HepG2 (cell line): Measurements from ENCODE around the gene IL1RAPL2. TPM values are rescaled to one million over a fixed set of nuclear protein-coding genes. Genes with fewer than 3 reads are reported as not detected.

Experiments used
- ATAC-seq: fragments of 200-7000 bp; cut with Tn5 transposase; 3 replicates; pipeline ENCODE4 v1.9.1; 2020; ENCODE audit warnings: mild to moderate bottlenecking, moderate library complexity
- BruUV-seq: library from RNA; stranded (reverse); fragments of 400-500 nt; replicated peaks from 2 replicates; lab custom pipeline; 2021; lab: Mats Ljungman, UMichigan
- CTCF ChIA-PET: fragments of 300-600 bp; formaldehyde crosslinking; extraction: SDS; loops from one replicate; lab custom pipeline; 2021; ENCODE audit warnings: low total read pairs, inconsistent platforms, low intra/inter-chr PET ratio; lab: Yijun Ruan, JAX
- POLR2A ChIA-PET: fragments of 350-600 bp; sonication (Branson Sonifier 250); formaldehyde crosslinking; loops from one replicate; lab custom pipeline; 2020; ENCODE audit warnings: antibody characterized with exemption, inconsistent platforms; lab: Yijun Ruan, JAX
- DNase-seq: peaks from one replicate; pipeline ENCODE4 v3.0.0-alpha.2; 2015; ENCODE audit warnings: low spot score
- FAIRE-seq: peaks from 3 replicates; lab custom pipeline; 2011; peaks lifted over from hg19 to GRCh38; lab: Jason Lieb, UNC
- H2AFZ ChIP-seq: one replicate; pipeline ENCODE4 v1.6.1; 2011; ENCODE audit warnings: low read length, inconsistent platforms
- H3K27ac ChIP-seq: fragments of 300-600 bp; 3 replicates; pipeline ENCODE4 v1.8.0; 2011; ENCODE audit warnings: mixed run types, mild to moderate bottlenecking, mixed read lengths, low read length, inconsistent platforms; ENCODE audit not compliant: insufficient read depth; ENCODE audit errors: extremely low read length
- H3K27me3 ChIP-seq, 2 experiments: fragments of 200-600 bp in 1 of 2; 2 replicates in 1 of 2; 3 replicates in 1 of 2; pipeline versions ENCODE4 v1.6.0 to v1.8.0; 2011; ENCODE audit warnings: low read length in 2 of 2, mild to moderate bottlenecking in 2 of 2, moderate library complexity in 2 of 2, inconsistent platforms in 1 of 2; ENCODE audit not compliant: insufficient read depth in 2 of 2, control insufficient read depth in 1 of 2
- H3K36me3 ChIP-seq, 2 experiments: fragments of 200-600 bp in 1 of 2; replicated peaks in 1 of 2; 2 replicates in 1 of 2; 3 replicates in 1 of 2; pipeline versions ENCODE4 v1.5.1 to v1.8.0; 2011; ENCODE audit warnings: low read length in 2 of 2, inconsistent platforms in 1 of 2; ENCODE audit not compliant: insufficient read depth in 2 of 2, control insufficient read depth in 1 of 2
- H3K4me1 ChIP-seq: 2 replicates; pipeline ENCODE4 v1.5.1; 2012; ENCODE audit warnings: low read length, inconsistent platforms; ENCODE audit not compliant: insufficient read depth
- H3K4me2 ChIP-seq: 2 replicates; pipeline ENCODE4 v1.6.0; 2011; ENCODE audit warnings: low read depth, low read length, inconsistent platforms
- H3K4me3 ChIP-seq, 3 experiments: fragments of 200-600 bp in 1 of 3; sonication (generic), shearing (Covaris generic) in 1 of 3; replicated peaks in 1 of 3; 2 replicates each; pipeline ENCODE4 v1.5.1; 2011 to 2016; ENCODE audit warnings: low read length in 3 of 3, inconsistent platforms in 2 of 3, low read depth in 2 of 3, mild to moderate bottlenecking in 2 of 3, control low read depth in 1 of 3, mixed read lengths in 1 of 3; ENCODE audit not compliant: insufficient read depth in 1 of 3
- H3K79me2 ChIP-seq: one replicate; pipeline ENCODE4 v1.6.1; 2011; ENCODE audit warnings: low read length, inconsistent platforms; ENCODE audit not compliant: insufficient read depth
- H3K9ac ChIP-seq: 2 replicates; pipeline ENCODE4 v1.6.0; 2011; ENCODE audit warnings: mild to moderate bottlenecking, low read depth, low read length, inconsistent platforms; ENCODE audit not compliant: insufficient read depth
- H3K9me3 ChIP-seq: 2 replicates; pipeline ENCODE4 v1.5.1; 2012; ENCODE audit warnings: mild to moderate bottlenecking, low read length
- H4K20me1 ChIP-seq: 2 replicates; pipeline ENCODE4 v1.6.0; 2011; ENCODE audit warnings: inconsistent platforms, mild to moderate bottlenecking, low read length, moderate library complexity; ENCODE audit not compliant: insufficient read depth
- BRCA1 ChIP-seq: sonication (generic); formaldehyde crosslinking; IDR thresholded peaks from 2 replicates; pipeline ENCODE4 v1.4.0; 2020; ENCODE audit warnings: missing genetic modification reagents
- ERF ChIP-seq: IDR thresholded peaks from 2 replicates; pipeline ENCODE4 v1.6.1; 2018; ENCODE audit warnings: missing biosample characterization, missing genetic modification reagents
- GPN1 ChIP-seq: sonication (generic); formaldehyde crosslinking; IDR thresholded peaks from 2 replicates; pipeline ENCODE4 v1.5.1; 2020; ENCODE audit warnings: missing genetic modification reagents, borderline replicate concordance
- MEIS1 ChIP-seq: sonication (generic); formaldehyde crosslinking; IDR thresholded peaks from 2 replicates; pipeline ENCODE4 v1.9.0; 2021; ENCODE audit warnings: mild to moderate bottlenecking, missing genetic modification reagents, moderate library complexity, borderline replicate concordance
- NFE2 ChIP-seq: sonication (generic); formaldehyde crosslinking; IDR thresholded peaks from 2 replicates; pipeline ENCODE4 v1.4.0; 2020; ENCODE audit warnings: missing genetic modification reagents
- RARA ChIP-seq: IDR thresholded peaks from 2 replicates; pipeline ENCODE4 v1.6.1; 2016; ENCODE audit warnings: missing genetic modification reagents, missing compliant biosample characterization
- RCOR2 ChIP-seq: IDR thresholded peaks from 2 replicates; pipeline ENCODE4 v1.6.1; 2016; ENCODE audit warnings: missing biosample characterization, missing genetic modification reagents
- UBTF ChIP-seq: sonication (generic); formaldehyde crosslinking; IDR thresholded peaks from 2 replicates; pipeline ENCODE4 v1.4.0; 2020; ENCODE audit warnings: mild to moderate bottlenecking, missing genetic modification reagents
- ZBTB3 ChIP-seq: sonication (generic); formaldehyde crosslinking; IDR thresholded peaks from 2 replicates; pipeline ENCODE4 v1.4.0; 2020; ENCODE audit warnings: low read depth, mild to moderate bottlenecking, moderate library complexity, missing genetic modification reagents, borderline replicate concordance
- ZEB1 ChIP-seq: IDR thresholded peaks from 2 replicates; pipeline ENCODE4 v1.6.1; 2012; ENCODE audit warnings: mild to moderate bottlenecking, low read depth, inconsistent platforms; ENCODE audit not compliant: insufficient replicate concordance
- ZNF615 ChIP-seq: sonication (generic); formaldehyde crosslinking; IDR thresholded peaks from 2 replicates; pipeline ENCODE4 v1.5.0; 2020; ENCODE audit warnings: mild to moderate bottlenecking, missing genetic modification reagents, borderline replicate concordance
- in situ Hi-C: cut with HindIII; loops from 2 replicates; pipeline ENCODE4 v1.10.0; 2017; ENCODE audit warnings: low pct_unique_long_range_greater_than_20kb; ENCODE audit not compliant: extremely low pct_ligation_motif_present
- intact Hi-C: fragments of 100-400 bp; cut with micrococcal nuclease; formaldehyde crosslinking; loops from one replicate; pipeline ENCODE4 v1.10.0; 2022; ENCODE audit not compliant: unreplicated experiment
- polyA plus RNA-seq, 8 experiments: library from polyadenylated mRNA; depleted of rRNA in 3 of 8; stranded (reverse) in 7 of 8; unstranded in 1 of 8; fragments of >200 nt; fragmentation: Illumina TruSeq in 4 of 8; extraction: Trizol in 4 of 8; gene quantifications; 2 replicates each; pipeline versions ENCODE4 v1.2.1 to v1.2.3, GENCODE V29; 2011 to 2016; ENCODE audit warnings: low read depth in 4 of 8, missing spikeins in 1 of 8, mixed read lengths in 1 of 8; ENCODE audit not compliant: insufficient read depth in 1 of 8
- total RNA-seq, 5 experiments: library from RNA; depleted of rRNA; stranded (reverse); fragments of >200 nt; fragmentation: Illumina TruSeq; extraction: Trizol; gene quantifications; 2 replicates each; pipeline ENCODE4 v1.2.3, GENCODE V29; 2016; ENCODE audit warnings: low read depth in 1 of 5
- TF ChIP-seq, protein P1 (sequence below): sonication (generic); formaldehyde crosslinking; IDR thresholded peaks from 2 replicates; pipeline ENCODE4 v1.8.1; 2023; ENCODE audit warnings: mild to moderate bottlenecking, moderate library complexity, missing genetic modification reagents
- TF ChIP-seq, protein P2 (sequence below): sonication (generic); formaldehyde crosslinking; IDR thresholded peaks from 2 replicates; pipeline ENCODE4 v1.9.0; 2021; ENCODE audit warnings: missing genetic modification reagents, borderline replicate concordance

IL1RAPL2 gene
- total and polyA plus RNA-seq, 2 of the 13 experiments (the other 11 are each of a cell fraction or from before 2014, with no cell fraction given): not detected

DNA sequence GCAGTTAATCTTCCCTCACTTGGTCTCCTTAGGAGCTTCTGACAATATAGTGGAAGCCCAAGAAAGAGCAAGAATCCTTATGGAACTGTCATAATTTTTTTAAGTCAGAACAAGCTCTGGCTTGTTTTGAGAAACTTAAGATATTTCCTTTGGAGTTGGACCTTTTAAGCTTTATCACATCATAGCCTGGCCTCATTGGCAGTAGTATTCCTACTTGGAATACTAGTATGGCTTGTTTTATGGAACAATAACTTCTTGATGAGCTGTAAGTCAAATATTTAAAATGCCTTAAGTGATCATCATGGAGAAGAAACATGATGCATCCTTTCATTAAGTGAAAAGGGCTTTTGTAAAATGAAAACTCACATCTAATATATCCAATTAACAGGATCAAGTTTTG, 1178.3 kb downstream of the IL1RAPL2 start:
- Histone ChIP-seq H4K20me1 (no peaks in the 10 kb centered on the region), H3K4me1 (no peaks in the 10 kb centered on the region), H3K4me2 (no peak overlapping the region), H3K27me3 (no peaks in the 10 kb centered on the region), H3K9me3 (no peaks in the 10 kb centered on the region), H3K27ac (no peak overlapping the region), H3K79me2 (no peaks in the 10 kb centered on the region), H2AFZ (no peak overlapping the region), H3K36me3 (no peaks in the 10 kb centered on the region), H3K9ac (no peak overlapping the region), H3K4me3 (no peak overlapping the region)
- TF ChIP-seq NFE2 (CRISPR knock-in tag): no peak
- TF ChIP-seq ZNF615: no peak
- no peak for TF ChIP-seq ERF
- TF ChIP-seq BRCA1 (CRISPR knock-in tag): no peak
- TF ChIP-seq GPN1 (CRISPR knock-in tag): no peak
- TF ChIP-seq ZEB1: no peak
- TF ChIP-seq, protein P1, sequence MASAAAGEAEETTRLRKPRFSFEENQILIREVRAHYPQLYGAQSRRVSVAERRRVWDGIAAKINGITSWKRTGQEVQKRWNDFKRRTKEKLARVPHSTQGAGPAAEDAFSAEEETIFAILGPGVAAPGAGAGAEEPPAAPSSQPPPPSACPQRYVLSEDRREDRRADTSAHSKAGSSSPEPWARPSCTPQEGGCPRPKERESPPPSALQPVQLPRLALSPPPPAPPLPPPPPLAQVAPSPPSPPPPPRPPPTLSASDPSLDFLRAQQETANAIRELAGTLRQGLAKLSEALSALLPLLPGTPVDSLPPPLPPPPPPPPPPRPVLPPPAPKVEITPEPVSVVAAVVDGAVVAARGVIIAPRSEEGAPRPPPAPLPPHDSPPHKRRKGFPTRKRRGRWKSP (CRISPR knock-in tag): no peak
- TF ChIP-seq, protein P2, sequence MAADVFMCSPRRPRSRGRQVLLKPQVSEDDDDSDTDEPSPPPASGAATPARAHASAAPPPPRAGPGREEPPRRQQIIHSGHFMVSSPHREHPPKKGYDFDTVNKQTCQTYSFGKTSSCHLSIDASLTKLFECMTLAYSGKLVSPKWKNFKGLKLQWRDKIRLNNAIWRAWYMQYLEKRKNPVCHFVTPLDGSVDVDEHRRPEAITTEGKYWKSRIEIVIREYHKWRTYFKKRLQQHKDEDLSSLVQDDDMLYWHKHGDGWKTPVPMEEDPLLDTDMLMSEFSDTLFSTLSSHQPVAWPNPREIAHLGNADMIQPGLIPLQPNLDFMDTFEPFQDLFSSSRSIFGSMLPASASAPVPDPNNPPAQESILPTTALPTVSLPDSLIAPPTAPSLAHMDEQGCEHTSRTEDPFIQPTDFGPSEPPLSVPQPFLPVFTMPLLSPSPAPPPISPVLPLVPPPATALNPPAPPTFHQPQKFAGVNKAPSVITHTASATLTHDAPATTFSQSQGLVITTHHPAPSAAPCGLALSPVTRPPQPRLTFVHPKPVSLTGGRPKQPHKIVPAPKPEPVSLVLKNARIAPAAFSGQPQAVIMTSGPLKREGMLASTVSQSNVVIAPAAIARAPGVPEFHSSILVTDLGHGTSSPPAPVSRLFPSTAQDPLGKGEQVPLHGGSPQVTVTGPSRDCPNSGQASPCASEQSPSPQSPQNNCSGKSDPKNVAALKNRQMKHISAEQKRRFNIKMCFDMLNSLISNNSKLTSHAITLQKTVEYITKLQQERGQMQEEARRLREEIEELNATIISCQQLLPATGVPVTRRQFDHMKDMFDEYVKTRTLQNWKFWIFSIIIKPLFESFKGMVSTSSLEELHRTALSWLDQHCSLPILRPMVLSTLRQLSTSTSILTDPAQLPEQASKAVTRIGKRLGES (CRISPR knock-in tag): no peak
- no peak for TF ChIP-seq RARA (CRISPR knock-in tag)
- TF ChIP-seq ZBTB3 (CRISPR knock-in tag): no peak
- no peak for TF ChIP-seq UBTF (CRISPR knock-in tag)
- TF ChIP-seq RCOR2: no peak
- no peak for TF ChIP-seq MEIS1
- FAIRE-seq (no peak), ATAC-seq (no peak), DNase-seq (no peak)
- ChIA-PET POLR2A (no interaction called here), CTCF (no interaction called here)
- intact Hi-C loops (no loop called here), in situ Hi-C loops (no loop called here)
- BruUV-seq: no TSS peak
